ENCODE measurements around the gene ETV5. TPM values are rescaled to one million over a fixed set of nuclear protein-coding genes. Genes with fewer than 3 reads are reported as not detected.

Gene ETV5
- total RNA-seq, 1 experiment from 2014 or later, result 16.2 TPM

DNA sequence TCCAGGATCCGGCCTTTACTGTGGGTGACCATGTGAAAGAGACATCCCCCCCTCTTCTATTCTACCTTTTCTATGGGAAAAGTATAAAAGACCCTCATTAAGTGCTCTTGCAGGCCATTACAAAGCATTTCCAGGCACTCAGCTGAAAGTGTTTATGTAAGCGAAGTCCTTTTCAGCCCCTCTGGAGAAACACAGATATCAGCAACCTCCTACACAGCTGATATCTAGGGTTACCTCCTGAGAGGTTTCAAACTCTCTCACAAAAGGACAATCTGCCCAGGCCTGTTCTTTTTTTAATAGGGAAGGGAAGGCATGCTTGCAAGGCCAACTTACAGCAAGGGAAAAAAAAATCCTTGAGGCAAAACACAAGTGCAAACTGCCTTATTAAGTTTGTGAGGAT is 12.6 kb downstream of the ETV5 start:
- TF ChIP-seq CTCF (IDR thresholded peaks at IDR 0.05; ENCODE audit: insufficient read depth in 1 of 2, low read depth in 1 of 2, low read length in 1 of 2, severe bottlenecking in 1 of 2, unreplicated experiment in 1 of 2), result no peak
- POLR2A ChIA-PET, result no interaction called here
- Histone ChIP-seq H3K4me3 (ENCODE audit: low read depth, low read length) (no peak overlapping the region), H3K9me3 (no peaks in the 10 kb centered on the region), H3K27me3 (replicated peaks; ENCODE audit: control insufficient read depth, insufficient read depth, low read length) (no peaks in the 10 kb centered on the region), H3K4me1 (peaks cover 20% of the 10 kb centered on the region), H3K36me3 (ENCODE audit: control insufficient read depth, insufficient read depth, low read length) (no peaks in the 10 kb centered on the region)
- Mint-ChIP-seq H3K9me3 (ENCODE audit: unreplicated experiment) (no peaks in the 10 kb centered on the region), H3K4me3 (ENCODE audit: unreplicated experiment) (peak overlapping the region; percentile 85), H3K36me3 (ENCODE audit: insufficient read depth, unreplicated experiment) (no peaks in the 10 kb centered on the region), H3K27ac (ENCODE audit: unreplicated experiment) (no peak overlapping the region), H3K27me3 (ENCODE audit: insufficient read depth, unreplicated experiment) (no peaks in the 10 kb centered on the region), H3K4me1 (ENCODE audit: low read depth, unreplicated experiment) (peaks cover 28% of the 10 kb centered on the region)
- no peak for DNase-seq
- BruUV-seq (replicated peaks), result no TSS peak
- CTCF ChIA-PET, result no interaction called here
- intact Hi-C loops (cut with micrococcal nuclease; ENCODE audit: unreplicated experiment), result loop anchor here (10.0 kb wide), 1 partner anchor 449 kb away; the partner anchor contains the start of gene CRYGS

DNA sequence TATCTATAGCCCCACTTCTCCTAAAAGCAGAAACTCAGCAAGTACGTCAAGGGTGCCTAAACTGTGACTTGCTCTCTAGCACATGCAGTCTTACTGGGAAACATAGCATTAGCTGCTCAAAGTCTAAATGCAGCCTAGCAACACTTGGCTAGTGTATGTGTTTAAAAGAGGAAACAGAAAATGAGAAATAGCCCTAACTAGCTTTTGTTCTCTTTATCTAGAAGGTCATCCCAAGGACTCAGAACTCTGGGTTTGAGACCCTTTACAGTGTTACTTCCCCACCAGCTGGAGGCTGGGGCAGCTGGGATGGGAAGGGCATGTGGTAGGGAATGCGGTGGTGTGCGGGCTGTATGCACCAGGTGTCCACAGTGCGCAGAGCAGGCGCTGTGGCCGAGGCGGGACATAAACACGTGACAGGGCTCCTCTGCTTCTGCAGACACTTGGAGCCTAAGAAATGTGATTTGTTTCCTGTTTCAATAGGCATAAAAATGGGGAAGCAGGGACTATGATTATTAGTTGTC is 13.3 kb downstream of the ETV5 start:
- intact Hi-C loops (cut with micrococcal nuclease; ENCODE audit: unreplicated experiment), result loop anchor here (1.0 to 10.0 kb wide), 2 partner anchors 46 to 449 kb away; partner anchors contain the start of gene CRYGS
- Histone ChIP-seq H3K9me3 (no peaks in the 10 kb centered on the region), H3K4me3 (ENCODE audit: low read depth, low read length) (no peak overlapping the region), H3K4me1 (peaks cover 20% of the 10 kb centered on the region), H3K36me3 (ENCODE audit: control insufficient read depth, insufficient read depth, low read length) (no peaks in the 10 kb centered on the region), H3K27me3 (replicated peaks; ENCODE audit: control insufficient read depth, insufficient read depth, low read length) (no peaks in the 10 kb centered on the region)
- CTCF ChIA-PET, result no interaction called here
- Mint-ChIP-seq H3K9me3 (ENCODE audit: unreplicated experiment) (no peaks in the 10 kb centered on the region), H3K4me1 (ENCODE audit: low read depth, unreplicated experiment) (peaks cover 28% of the 10 kb centered on the region), H3K36me3 (ENCODE audit: insufficient read depth, unreplicated experiment) (no peaks in the 10 kb centered on the region), H3K27ac (ENCODE audit: unreplicated experiment) (no peak overlapping the region), H3K27me3 (ENCODE audit: insufficient read depth, unreplicated experiment) (no peaks in the 10 kb centered on the region), H3K4me3 (ENCODE audit: unreplicated experiment) (no peak overlapping the region)
- no TSS peak for BruUV-seq (replicated peaks)
- TF ChIP-seq CTCF (IDR thresholded peaks at IDR 0.05; ENCODE audit: insufficient read depth in 1 of 2, low read depth in 1 of 2, low read length in 1 of 2, severe bottlenecking in 1 of 2, unreplicated experiment in 1 of 2), result no peak
- POLR2A ChIA-PET, result no interaction called here
- DNase-seq, result no peak

DNA sequence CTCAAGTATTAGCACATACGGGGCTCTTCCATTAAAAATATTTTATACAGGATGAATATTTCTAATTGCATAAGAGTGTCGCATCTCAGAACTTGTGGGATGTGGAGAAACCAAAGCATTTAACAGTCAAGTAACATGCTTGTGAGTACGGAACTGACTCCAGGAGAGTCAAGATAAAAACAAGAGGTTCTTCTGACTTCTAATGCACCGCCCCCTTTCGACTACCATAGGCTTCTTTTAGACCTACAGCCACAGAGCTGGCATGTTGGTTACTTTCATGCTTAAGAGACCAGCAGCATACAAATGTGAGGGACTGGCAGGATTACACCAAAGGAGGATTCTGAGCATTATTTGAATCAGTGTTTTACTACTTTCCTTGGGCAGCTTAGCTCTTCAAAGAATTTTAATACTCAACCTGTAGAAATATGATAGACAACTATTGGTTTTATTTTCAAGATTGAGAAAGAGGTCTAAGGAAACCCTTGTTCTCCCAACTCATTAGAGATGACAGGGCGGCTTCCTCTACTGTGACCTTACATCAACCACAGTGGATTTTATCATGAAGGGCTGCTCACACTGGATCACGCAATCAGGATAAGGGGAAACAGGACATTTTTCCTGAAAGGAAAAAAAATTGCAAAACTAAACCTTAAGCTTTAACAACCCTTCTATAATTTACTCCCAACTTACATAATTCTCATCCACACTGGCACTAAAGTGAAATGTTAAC is 14.0 kb downstream of the ETV5 start:
- H3K27ac Mint-ChIP-seq (ENCODE audit: unreplicated experiment), result no peak overlapping the region
- CTCF ChIA-PET, result no interaction called here
- TF ChIP-seq CTCF (IDR thresholded peaks at IDR 0.05; ENCODE audit: insufficient read depth in 1 of 2, low read depth in 1 of 2, low read length in 1 of 2, severe bottlenecking in 1 of 2, unreplicated experiment in 1 of 2), result no peak
- H3K9me3 Mint-ChIP-seq (ENCODE audit: unreplicated experiment), result no peaks in the 10 kb centered on the region
- intact Hi-C loops (cut with micrococcal nuclease; ENCODE audit: unreplicated experiment), result loop anchor here (1.0 to 10.0 kb wide), 3 partner anchors 46 to 450 kb away; partner anchors contain the start of gene CRYGS
- no TSS peak for BruUV-seq (replicated peaks)
- H3K36me3 Mint-ChIP-seq (ENCODE audit: insufficient read depth, unreplicated experiment), result no peaks in the 10 kb centered on the region
- Histone ChIP-seq H3K36me3 (ENCODE audit: control insufficient read depth, insufficient read depth, low read length) (no peaks in the 10 kb centered on the region), H3K4me3 (ENCODE audit: low read depth, low read length) (no peak overlapping the region), H3K9me3 (no peaks in the 10 kb centered on the region), H3K4me1 (peaks cover 20% of the 10 kb centered on the region), H3K27me3 (replicated peaks; ENCODE audit: control insufficient read depth, insufficient read depth, low read length) (no peaks in the 10 kb centered on the region)
- peaks cover 28% of the 10 kb centered on the region for H3K4me1 Mint-ChIP-seq (ENCODE audit: low read depth, unreplicated experiment)
- no peaks in the 10 kb centered on the region for H3K27me3 Mint-ChIP-seq (ENCODE audit: insufficient read depth, unreplicated experiment)
- DNase-seq, result no peak
- no peak overlapping the region for H3K4me3 Mint-ChIP-seq (ENCODE audit: unreplicated experiment)
- POLR2A ChIA-PET, result no interaction called here

All from Caco-2 (cell line).